ENCODE data around the gene TMEM11.

Gene TMEM11

GRCh38 chr17:21157586-21158370 is 56.2 kb downstream of the TMEM11 start:
- no peak for DNase-seq (ENCODE audit: low spot score)

- DNase-seq (ENCODE audit: low spot score): no peak
These were observed 61.2 kb downstream of the TMEM11 start for GRCh38 chr17:21152731-21153130.

GRCh38 chr17:21149621-21150020 is 64.3 kb downstream of the TMEM11 start:
- no peak for DNase-seq (ENCODE audit: low spot score)
